CD4-positive, alpha-beta T cell (primary cell): ENCODE results near the gene GPC6. TPM values are rescaled to one million over a fixed set of nuclear protein-coding genes. Genes with fewer than 3 reads are reported as not detected.

Source experiments
- ATAC-seq: fragments of 200-7000 bp; cut with Tn5 transposase; one replicate; pipeline ENCODE4 v1.10.0; 2022; ENCODE audit warnings: mild to moderate bottlenecking; ENCODE audit not compliant: poor library complexity
- CTCF ChIA-PET: fragments of 350-600 bp; sonication (Branson Sonifier 250); formaldehyde crosslinking; loops from one replicate; lab custom pipeline; 2021; ENCODE audit warnings: antibody characterized with exemption, inconsistent platforms; lab: Charles Lee
- POLR2A ChIA-PET: fragments of 350-600 bp; sonication (Branson Sonifier 250); formaldehyde crosslinking; loops from one replicate; lab custom pipeline; 2021; ENCODE audit warnings: antibody characterized with exemption, inconsistent platforms; lab: Charles Lee
- DNase-seq, 14 experiments: peaks; one replicate each; pipeline ENCODE4 v3.0.0-alpha.2; 2013 to 2020; ENCODE audit warnings: mixed read lengths in 2 of 14
- H3K27ac ChIP-seq, 2 donors: one replicate each; pipeline versions ENCODE4 v1.5.1 to v1.7.0; 2013; ENCODE audit warnings: low read length in 2 of 2, low read depth in 1 of 2, mild to moderate bottlenecking in 1 of 2
- H3K27me3 ChIP-seq, 2 experiments: 1 replicate in 1 of 2; 2 replicates in 1 of 2; pipeline versions ENCODE4 v1.6.1 to v1.7.0; 2013; ENCODE audit warnings: low read length in 2 of 2, control low read depth in 1 of 2, mild to moderate bottlenecking in 1 of 2, moderate library complexity in 1 of 2; ENCODE audit not compliant: insufficient read depth in 2 of 2, control insufficient read depth in 1 of 2
- H3K36me3 ChIP-seq: one replicate; pipeline ENCODE4 v1.6.1; 2013; ENCODE audit warnings: low read length, control low read depth; ENCODE audit not compliant: insufficient read depth
- H3K4me1 ChIP-seq: one replicate; pipeline ENCODE4 v1.6.1; 2013; ENCODE audit warnings: low read length, control low read depth; ENCODE audit not compliant: insufficient read depth
- H3K4me3 ChIP-seq: one replicate; pipeline ENCODE4 v1.5.1; 2013; ENCODE audit warnings: mild to moderate bottlenecking, low read length, moderate library complexity
- H3K9me3 ChIP-seq, 2 experiments: 1 replicate in 1 of 2; 2 replicates in 1 of 2; pipeline versions ENCODE4 v1.6.1 to v1.7.0; 2013; ENCODE audit warnings: low read length in 2 of 2, mild to moderate bottlenecking in 2 of 2, control low read depth in 1 of 2, moderate library complexity in 1 of 2; ENCODE audit not compliant: control insufficient read depth in 1 of 2, insufficient read depth in 1 of 2
- H3K27ac Mint-ChIP-seq: one replicate; pipeline ENCODE4 v1.8.0; 2020; ENCODE audit warnings: mixed read lengths
- H3K27me3 Mint-ChIP-seq: one replicate; pipeline ENCODE4 v1.8.0; 2021; ENCODE audit warnings: mixed read lengths
- H3K36me3 Mint-ChIP-seq: one replicate; pipeline ENCODE4 v1.8.0; 2021; ENCODE audit warnings: low read depth, mixed read lengths
- H3K4me1 Mint-ChIP-seq: one replicate; pipeline ENCODE4 v1.8.0; 2021; ENCODE audit warnings: low read depth, mixed read lengths
- H3K4me3 Mint-ChIP-seq: one replicate; pipeline ENCODE4 v1.8.0; 2020; ENCODE audit warnings: mild to moderate bottlenecking, mixed read lengths
- H3K9me3 Mint-ChIP-seq: one replicate; pipeline ENCODE4 v1.8.0; 2020; ENCODE audit warnings: mixed read lengths
- CTCF ChIP-seq: fragments of 200-600 bp; IDR thresholded peaks from one replicate; pipeline ENCODE4 v1.8.0; 2022; ENCODE audit warnings: antibody characterized with exemption, mild to moderate bottlenecking
- intact Hi-C, 2 experiments: fragments of 100-400 bp; cut with DNase I in 1 of 2; cut with micrococcal nuclease in 1 of 2; formaldehyde crosslinking; loops; one replicate each; pipeline versions ENCODE4 v1.15.1 to v1.9.0; 2023 to 2025; cut with DNase I, micrococcal nuclease
- total RNA-seq, 174 experiments: library from RNA in 2 of 174; stranded (reverse) in 2 of 174; gene quantifications; one replicate each; pipeline ENCODE4 v1.2.3 and lab custom pipeline; 2021 to 2026

GPC6 gene
- total RNA-seq, 2 experiments from 2014 or later = not detected

- Histone ChIP-seq H3K27me3 (no peaks in the 10 kb centered on the region), H3K4me3 (no peak overlapping the region), H3K36me3 (no peaks in the 10 kb centered on the region), H3K27ac (no peak overlapping the region), H3K4me1 (no peaks in the 10 kb centered on the region), H3K9me3 (no peaks in the 10 kb centered on the region)
- no peak overlapping the region for H3K4me3 Mint-ChIP-seq
- DNase-seq (no peak), ATAC-seq (no peak)
- H3K27me3 Mint-ChIP-seq = no peaks in the 10 kb centered on the region
- H3K4me1 Mint-ChIP-seq = no peaks in the 10 kb centered on the region
- no peaks in the 10 kb centered on the region for H3K36me3 Mint-ChIP-seq
- no peak for TF ChIP-seq CTCF
- ChIA-PET POLR2A (no interaction called here), CTCF (no interaction called here)
- no peak overlapping the region for H3K27ac Mint-ChIP-seq
- H3K9me3 Mint-ChIP-seq = no peaks in the 10 kb centered on the region
- intact Hi-C loops = no loop called here
These were observed 398.9 kb downstream of the GPC6 start for GRCh38 chr13:93625536-93625935.

GRCh38 chr13:93628136-93628797 is 401.7 kb downstream of the GPC6 start:
- CTCF ChIA-PET = interaction anchor here (1.3 kb wide), 1 partner anchor 11 kb away, joined by 3 read pairs; no protein-coding TSS in a partner anchor
- H3K4me3 ChIP-seq = no peak overlapping the region
- no peak overlapping the region for H3K4me3 Mint-ChIP-seq

GRCh38 chr13:93635616-93636032 is 409.0 kb downstream of the GPC6 start:
- Histone ChIP-seq H3K4me1 (no peaks in the 10 kb centered on the region), H3K36me3 (no peaks in the 10 kb centered on the region), H3K4me3 (no peak overlapping the region), H3K27me3 (no peaks in the 10 kb centered on the region), H3K9me3 (no peaks in the 10 kb centered on the region), H3K27ac (no peak overlapping the region)
- intact Hi-C loops = no loop called here
- H3K27me3 Mint-ChIP-seq = no peaks in the 10 kb centered on the region
- no peaks in the 10 kb centered on the region for H3K36me3 Mint-ChIP-seq
- ATAC-seq = no peak
- no peak for TF ChIP-seq CTCF
- H3K9me3 Mint-ChIP-seq = no peaks in the 10 kb centered on the region
- no peak for DNase-seq
- POLR2A ChIA-PET = no interaction called here
- CTCF ChIA-PET = no interaction called here
- H3K4me1 Mint-ChIP-seq = no peaks in the 10 kb centered on the region
- no peak overlapping the region for H3K27ac Mint-ChIP-seq
- H3K4me3 Mint-ChIP-seq = no peak overlapping the region

More at GRCh38 chr13:93628136-93628797, 401.7 kb downstream of the GPC6 start:
- Mint-ChIP-seq H3K36me3 (no peaks in the 10 kb centered on the region), H3K27me3 (no peaks in the 10 kb centered on the region), H3K4me1 (no peaks in the 10 kb centered on the region), H3K27ac (no peak overlapping the region), H3K9me3 (no peaks in the 10 kb centered on the region)
- H3K27me3 ChIP-seq = no peaks in the 10 kb centered on the region
- H3K9me3 ChIP-seq = no peaks in the 10 kb centered on the region
- POLR2A ChIA-PET = no interaction called here
- TF ChIP-seq CTCF = no peak
- ATAC-seq (no peak), DNase-seq (no peak)
- H3K36me3 ChIP-seq = no peaks in the 10 kb centered on the region
- no peaks in the 10 kb centered on the region for H3K4me1 ChIP-seq
- H3K27ac ChIP-seq = no peak overlapping the region
- intact Hi-C loops = no loop called here
